K562 (cell line): ENCODE data around the gene MED12. TPM values are rescaled to one million over a fixed set of nuclear protein-coding genes. Genes with fewer than 3 reads are reported as not detected.

Experiments
- ARID3A ChIP-seq: IDR thresholded peaks from 2 replicates; pipeline ENCODE4 v1.6.1; 2012; ENCODE audit warnings: low read depth, low read length, improper control_type of control experiment, borderline replicate concordance
- BHLHE40 ChIP-seq: IDR thresholded peaks from 2 replicates; pipeline ENCODE4 v1.6.1; 2011; ENCODE audit warnings: low read length, improper control_type of control experiment
- EGR1 ChIP-seq: fragments of 450-650 bp; conservative IDR thresholded peaks from 2 replicates; pipeline ENCODE4 v1.6.1; 2017; ENCODE audit warnings: mild to moderate bottlenecking
- ETS1 ChIP-seq: conservative IDR thresholded peaks from 2 replicates; pipeline ENCODE4 v1.6.1; 2011; ENCODE audit warnings: low read depth, mild to moderate bottlenecking, low read length; ENCODE audit not compliant: control insufficient read depth
- ETV6 ChIP-seq, 3 experiments: fragments of 150-350 bp in 1 of 3; sonication (generic) in 1 of 3; formaldehyde crosslinking in 1 of 3; IDR thresholded peaks; 2 replicates each; pipeline versions ENCODE4 v1.6.1 to v1.8.0; 2014 to 2022; ENCODE audit warnings: borderline replicate concordance in 2 of 3, low read depth in 2 of 3, antibody characterized with exemption in 1 of 3, low read length in 1 of 3, mild to moderate bottlenecking in 1 of 3, missing genetic modification reagents in 1 of 3
- HDGF ChIP-seq: fragments of 450-650 bp; IDR thresholded peaks from 2 replicates; pipeline ENCODE4 v1.6.1; 2016
- MAFG ChIP-seq: fragments of 450-650 bp; conservative IDR thresholded peaks from 2 replicates; pipeline ENCODE4 v1.6.1; 2016; ENCODE audit warnings: missing genetic modification characterization, missing compliant biosample characterization
- MNT ChIP-seq, 2 experiments: fragments of 450-650 bp; conservative IDR thresholded peaks; 2 replicates each; pipeline ENCODE4 v1.6.1; 2017; ENCODE audit warnings: mild to moderate bottlenecking in 2 of 2, moderate library complexity in 2 of 2
- NFE2 ChIP-seq: IDR thresholded peaks from 2 replicates; pipeline ENCODE4 v1.6.1; 2014; ENCODE audit warnings: antibody characterized with exemption, low read depth
- RCOR1 ChIP-seq, 2 experiments: IDR thresholded peaks; 2 replicates each; pipeline ENCODE4 v1.6.1; 2012; ENCODE audit warnings: low read depth in 2 of 2, low read length in 2 of 2, borderline replicate concordance in 1 of 2, improper control_type of control experiment in 1 of 2
- TRIM28 ChIP-seq: fragments of 450-650 bp; IDR thresholded peaks from 2 replicates; pipeline ENCODE4 v1.6.1; 2017
- ZBTB17 ChIP-seq: fragments of 450-650 bp; formaldehyde crosslinking; IDR thresholded peaks from 2 replicates; pipeline ENCODE4 v1.4.0; 2020; ENCODE audit warnings: mild to moderate bottlenecking
- ZNF407 ChIP-seq: fragments of 450-650 bp; IDR thresholded peaks from 2 replicates; pipeline ENCODE4 v1.6.1; 2016; ENCODE audit warnings: low read depth
- polyA plus RNA-seq, 8 experiments: library from polyadenylated mRNA; depleted of rRNA in 4 of 8; stranded (reverse) in 5 of 8; unstranded in 3 of 8; fragments of >200 nt; fragmentation: Nextera tagmentation in 2 of 8; fragmentation: Illumina TruSeq in 1 of 8; extraction: Ambion mirVana in 2 of 8; extraction: Trizol in 1 of 8; gene quantifications; 2 replicates each; pipeline versions ENCODE4 v1.2.1 to v1.2.3, GENCODE V29; 2011 to 2014; ENCODE audit warnings: inconsistent platforms in 1 of 8, missing spikeins in 1 of 8
- total RNA-seq, 7 experiments: library from RNA; depleted of rRNA in 6 of 7; stranded (reverse); fragments of >200 nt in 6 of 7; fragmentation: Illumina TruSeq in 2 of 7; extraction: Trizol in 2 of 7; gene quantifications; 2 replicates each; pipeline versions ENCODE4 v1.2.1 to v1.2.3, GENCODE V29; 2011 to 2021; ENCODE audit warnings: low replicate concordance in 1 of 7

The MED12 gene
- total and polyA plus RNA-seq, 9 of the 15 experiments (the other 6 are each of a cell fraction or from before 2014, with no cell fraction given) = 1.6 to 49.7 (median 8.6) TPM

- TF ChIP-seq ETS1 (no peak), ARID3A (0 out of 2 replicates have a peak, but pooled peaks have one; percentile 10), HDGF (no peak), ZNF407 (no peak), BHLHE40 (peak; percentile 28; the same call in 1 of the 2 replicates), TRIM28 (no peak), MNT (conservative IDR thresholded peaks at IDR 0.05) (no peak), RCOR1 (IDR thresholded peaks at IDR 0.05; ENCODE audit: borderline replicate concordance in 1 of 2, low read depth in 2 of 2, low read length in 2 of 2) (peak in 1 of 2 experiments; percentile 22; a peak in 1 of 4 replicates), ZBTB17 (CRISPR knock-in tag) (no peak), MAFG (peak; percentile 51), ETV6 (IDR thresholded peaks at IDR 0.05; ENCODE audit: borderline replicate concordance in 1 of 2, low read depth in 2 of 2, low read length in 1 of 2) (no peak), ETV6 (CRISPR knock-in tag; IDR thresholded peaks at IDR 0.05; ENCODE audit: borderline replicate concordance) (no peak), EGR1 (no peak), NFE2 (peak; percentile 61)
Measured at GRCh38 chrX:71168134-71168533, 49.7 kb downstream of the MED12 start (continued).
